Suppressor macrophage treated with lipopolysaccharide for 4 hours (primary cell): ENCODE measurements around the gene TAF11L12.
"Not testable (repeated sequence)": the region's sequence is repeated elsewhere in the genome, so short reads cannot be mapped to it uniquely, and the experiment has no call there.

ENCODE experiments used
- DNase-seq: peaks from one replicate; pipeline ENCODE4 v3.0.0-alpha.2; 2020

TAF11L12 gene

DNA sequence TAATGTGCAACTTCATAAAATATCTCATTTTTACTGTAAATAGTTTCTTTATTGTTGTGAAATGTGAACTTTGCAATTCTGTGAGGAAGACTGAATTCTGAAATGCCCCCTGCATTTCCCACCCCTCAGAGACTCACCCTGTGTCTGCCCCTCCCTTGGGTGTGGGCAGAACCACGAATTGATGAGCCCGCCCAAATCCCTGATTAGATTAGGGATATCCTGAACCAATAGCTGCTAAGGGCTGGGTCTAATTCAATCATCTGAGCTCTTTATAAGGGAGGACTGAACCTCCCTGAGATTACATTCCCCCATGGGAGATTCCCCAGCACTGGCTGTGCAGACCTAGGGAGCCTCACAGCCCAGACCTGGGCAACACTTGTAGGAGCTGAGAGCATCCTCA lies at the start of gene TAF11L12:
Gene TAF11L12 (plus strand): TSS at position 301 of the 400 bp plus-strand sequence.
- DNase-seq, result not testable (repeated sequence)

DNA sequence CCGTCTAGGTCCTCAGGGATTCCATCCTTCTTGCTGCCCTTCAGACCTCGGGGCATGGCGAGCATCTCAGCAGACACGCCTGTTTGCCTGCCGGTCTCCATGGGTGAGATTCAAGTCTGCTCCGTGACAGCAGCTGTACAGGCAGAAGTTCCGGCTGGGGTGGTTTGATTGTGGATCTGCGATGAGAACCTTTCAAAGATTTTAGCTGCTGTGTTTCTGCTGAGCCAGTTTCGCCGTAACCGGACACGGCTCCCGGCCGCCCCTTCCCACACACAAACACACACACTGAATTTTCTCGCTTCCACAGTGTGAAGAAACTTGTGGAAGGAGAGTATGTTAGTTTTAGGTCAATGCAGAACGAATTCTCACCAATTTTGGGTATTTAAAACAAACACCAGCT lies 24.5 kb upstream of the TAF11L12 start, which contains the start of gene TAF11L7:
Gene TAF11L7 (minus strand): TSS at position 101 of the 400 bp plus-strand sequence.
- not testable (repeated sequence) for DNase-seq

DNA sequence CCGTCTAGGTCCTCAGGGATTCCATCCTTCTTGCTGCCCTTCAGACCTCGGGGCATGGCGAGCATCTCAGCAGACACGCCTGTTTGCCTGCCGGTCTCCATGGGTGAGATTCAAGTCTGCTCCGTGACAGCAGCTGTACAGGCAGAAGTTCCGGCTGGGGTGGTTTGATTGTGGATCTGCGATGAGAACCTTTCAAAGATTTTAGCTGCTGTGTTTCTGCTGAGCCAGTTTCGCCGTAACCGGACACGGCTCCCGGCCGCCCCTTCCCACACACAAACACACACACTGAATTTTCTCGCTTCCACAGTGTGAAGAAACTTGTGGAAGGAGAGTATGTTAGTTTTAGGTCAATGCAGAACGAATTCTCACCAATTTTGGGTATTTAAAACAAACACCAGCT lies 19.3 kb upstream of the TAF11L12 start, which contains the start of gene TAF11L8:
Gene TAF11L8 (minus strand): TSS at position 101 of the 400 bp plus-strand sequence.
- DNase-seq, result not testable (repeated sequence)

DNA sequence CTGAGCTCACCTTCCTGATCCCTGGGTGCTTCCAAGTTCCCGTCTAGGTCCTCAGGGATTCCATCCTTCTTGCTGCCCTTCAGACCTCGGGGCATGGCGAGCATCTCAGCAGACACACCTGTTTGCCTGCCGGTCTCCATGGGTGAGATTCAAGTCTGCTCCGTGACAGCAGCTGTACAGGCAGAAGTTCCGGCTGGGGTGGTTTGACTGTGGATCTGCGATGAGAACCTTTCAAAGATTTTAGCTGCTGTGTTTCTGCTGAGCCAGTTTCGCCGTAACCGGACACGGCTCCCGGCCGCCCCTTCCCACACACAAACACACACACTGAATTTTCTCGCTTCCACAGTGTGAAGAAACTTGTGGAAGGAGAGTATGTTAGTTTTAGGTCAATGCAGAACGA lies 15.9 kb upstream of the TAF11L12 start, which contains the start of gene TAF11L9:
Gene TAF11L9 (minus strand): TSS at position 140 of the 400 bp plus-strand sequence.
- not testable (repeated sequence) for DNase-seq

DNA sequence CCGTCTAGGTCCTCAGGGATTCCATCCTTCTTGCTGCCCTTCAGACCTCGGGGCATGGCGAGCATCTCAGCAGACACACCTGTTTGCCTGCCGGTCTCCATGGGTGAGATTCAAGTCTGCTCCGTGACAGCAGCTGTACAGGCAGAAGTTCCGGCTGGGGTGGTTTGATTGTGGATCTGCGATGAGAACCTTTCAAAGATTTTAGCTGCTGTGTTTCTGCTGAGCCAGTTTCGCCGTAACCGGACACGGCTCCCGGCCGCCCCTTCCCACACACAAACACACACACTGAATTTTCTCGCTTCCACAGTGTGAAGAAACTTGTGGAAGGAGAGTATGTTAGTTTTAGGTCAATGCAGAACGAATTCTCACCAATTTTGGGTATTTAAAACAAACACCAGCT lies 12.5 kb upstream of the TAF11L12 start, which contains the start of gene TAF11L10:
Gene TAF11L10 (minus strand): TSS at position 101 of the 400 bp plus-strand sequence.
- DNase-seq, result not testable (repeated sequence)

DNA sequence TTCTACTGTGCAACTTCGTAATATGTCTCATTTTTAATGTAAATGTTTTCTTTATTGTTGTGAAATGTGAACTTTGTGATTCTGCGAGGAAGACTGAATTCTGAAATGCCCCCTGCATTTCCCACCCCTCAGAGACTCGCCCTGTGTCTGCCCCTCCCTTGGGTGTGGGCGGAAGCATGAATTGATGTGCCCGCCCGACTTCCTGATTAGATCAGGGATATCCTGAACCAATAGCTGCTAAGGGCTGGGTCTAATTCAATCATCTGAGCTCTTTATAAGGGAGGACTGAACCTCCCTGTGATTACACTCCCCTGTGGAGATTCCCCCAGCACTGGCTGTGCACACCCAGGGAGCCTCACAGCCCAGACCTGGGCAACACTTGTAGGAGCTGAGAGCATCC lies 6.3 kb upstream of the TAF11L12 start, which contains the start of gene TAF11L11:
Gene TAF11L11 (plus strand): TSS at position 304 of the 400 bp plus-strand sequence.
- DNase-seq, result not testable (repeated sequence)

DNA sequence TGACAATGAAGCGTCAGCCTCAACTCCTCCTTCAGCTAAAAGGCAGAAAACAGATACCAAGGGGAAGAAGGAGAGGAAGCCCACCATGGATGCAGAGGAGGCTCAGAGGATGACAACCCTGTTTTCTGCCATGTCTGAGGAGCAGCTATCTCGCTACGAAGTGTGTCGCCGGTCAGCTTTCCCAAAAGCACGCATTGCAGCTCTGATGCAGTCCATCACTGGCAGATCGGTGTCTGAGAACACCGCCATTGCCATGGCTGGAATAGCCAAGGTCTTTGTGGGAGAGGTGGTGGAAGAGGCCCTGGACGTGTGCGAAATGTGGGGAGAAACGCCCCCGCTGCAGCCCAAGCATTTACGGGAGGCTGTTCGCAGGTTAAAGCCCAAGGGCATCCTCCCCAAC lies 5.2 kb upstream of the TAF11L12 start:
- DNase-seq, result no peak

DNA sequence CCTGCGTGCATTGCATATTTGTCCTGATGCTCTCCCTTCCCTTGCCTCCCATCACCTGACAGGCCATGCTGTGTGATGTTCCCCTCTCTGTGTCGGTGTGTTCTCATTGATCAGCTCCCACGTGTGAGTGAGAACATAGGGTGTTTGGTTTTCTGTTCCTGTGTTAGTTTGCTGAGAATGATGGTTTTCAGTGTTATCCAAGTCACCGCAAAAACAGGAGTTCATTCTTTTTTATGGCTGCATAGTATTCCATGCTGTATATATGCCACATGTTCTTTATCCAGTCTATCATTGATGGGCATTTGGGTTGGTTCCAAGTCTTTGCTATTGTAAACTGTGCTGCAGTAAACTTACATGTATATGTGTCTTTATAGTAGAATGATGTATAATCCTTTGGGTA lies 2.7 kb upstream of the TAF11L12 start:
- not testable (repeated sequence) for DNase-seq

DNA sequence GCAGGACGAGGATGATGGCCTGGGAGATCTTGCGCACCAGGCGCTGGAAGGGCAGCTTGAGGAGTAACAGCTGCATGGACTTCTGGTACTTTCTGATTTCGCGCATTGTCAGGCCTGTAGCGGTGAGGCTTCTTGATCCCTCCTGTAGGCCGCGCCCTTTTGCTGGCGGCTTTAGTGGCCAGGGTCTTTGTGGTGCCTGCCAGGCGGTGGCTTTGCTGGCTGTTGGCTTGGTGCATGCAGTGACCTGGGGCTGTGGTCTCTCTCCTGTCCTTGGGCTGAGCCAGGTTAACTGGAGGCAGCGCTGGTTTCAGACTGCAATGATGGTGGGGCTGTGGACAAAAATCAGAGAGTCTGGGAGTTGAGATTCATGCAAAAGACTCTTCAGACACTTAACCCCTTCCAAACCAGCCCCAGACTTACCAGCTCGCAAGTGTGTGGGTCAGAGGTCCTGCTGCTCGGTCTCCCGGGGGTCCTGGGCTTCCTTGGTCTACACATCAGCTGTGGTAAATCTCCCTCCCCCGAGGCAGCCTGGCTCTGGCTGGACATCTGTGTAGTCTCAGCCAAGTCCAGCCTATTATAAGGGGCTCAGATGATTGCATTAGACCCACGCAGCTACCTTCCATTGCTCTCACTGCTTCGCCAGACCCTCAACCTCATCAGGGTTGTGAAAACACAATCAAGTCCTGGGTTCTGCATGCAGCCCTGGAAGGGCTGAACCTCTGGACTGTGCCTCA lies 4.8 kb downstream of the TAF11L12 start:
- DNase-seq, result no peak

DNA sequence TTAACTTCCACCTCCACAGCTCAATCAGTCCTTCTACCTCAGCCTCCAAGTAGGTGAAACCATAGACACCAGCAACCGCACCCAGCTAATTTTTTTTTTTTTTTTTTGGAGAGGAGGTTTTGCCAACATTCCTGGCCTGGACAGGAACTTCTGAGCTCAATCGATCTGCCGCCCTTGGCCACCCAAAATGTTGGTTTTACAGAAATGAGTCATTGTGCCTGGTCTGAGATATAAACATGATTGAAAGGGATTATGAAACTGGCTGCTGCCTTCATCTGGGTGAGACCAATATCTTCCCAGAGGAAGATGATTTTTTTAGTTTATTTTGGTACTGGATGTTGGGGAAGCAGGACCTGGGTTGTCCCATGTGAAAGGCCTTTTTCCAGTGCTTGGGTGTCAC lies 9.2 kb downstream of the TAF11L12 start:
- DNase-seq, result no peak

DNA sequence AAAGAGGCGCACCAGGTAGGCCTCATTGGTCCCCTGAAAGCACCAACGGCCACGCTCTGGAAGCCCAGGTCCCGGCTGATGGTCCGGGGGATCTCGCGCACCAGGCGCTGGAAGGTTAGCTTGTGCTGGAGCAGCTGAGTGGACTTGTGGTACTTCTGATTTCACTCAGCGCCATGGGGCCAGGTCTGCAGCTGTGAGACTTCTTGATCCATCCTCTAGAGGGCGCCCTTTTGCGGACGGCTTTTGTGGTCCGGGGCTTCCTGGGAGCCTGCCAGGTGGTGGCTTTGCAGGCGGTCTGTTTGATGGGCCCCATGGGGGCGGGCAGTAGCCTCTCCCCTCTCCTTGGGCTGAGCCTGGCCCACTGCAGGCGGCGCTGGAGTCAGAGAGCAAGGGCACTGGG lies 10.4 kb downstream of the TAF11L12 start:
- DNase-seq, result no peak

DNA sequence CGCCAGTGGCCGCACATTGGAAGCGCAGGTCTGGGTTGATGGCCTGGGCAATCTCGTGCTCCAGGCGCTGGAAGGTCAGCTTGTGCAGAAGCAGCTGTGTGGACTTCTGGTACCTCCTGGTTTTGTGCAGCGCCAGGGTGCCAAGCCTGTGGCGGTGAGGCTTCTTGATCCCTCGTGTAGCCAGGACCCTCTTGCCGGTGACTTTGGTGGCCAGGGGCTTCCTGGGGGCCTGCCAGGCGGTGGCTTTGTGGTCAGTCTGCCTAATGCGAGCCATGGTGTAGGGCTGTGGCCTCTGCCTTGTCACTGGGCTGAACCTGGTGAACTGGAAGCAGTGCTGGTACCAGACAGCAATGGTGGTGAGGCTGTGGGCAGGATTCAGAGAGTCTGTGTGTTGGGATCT lies 15.5 kb downstream of the TAF11L12 start:
- DNase-seq, result no peak

DNA sequence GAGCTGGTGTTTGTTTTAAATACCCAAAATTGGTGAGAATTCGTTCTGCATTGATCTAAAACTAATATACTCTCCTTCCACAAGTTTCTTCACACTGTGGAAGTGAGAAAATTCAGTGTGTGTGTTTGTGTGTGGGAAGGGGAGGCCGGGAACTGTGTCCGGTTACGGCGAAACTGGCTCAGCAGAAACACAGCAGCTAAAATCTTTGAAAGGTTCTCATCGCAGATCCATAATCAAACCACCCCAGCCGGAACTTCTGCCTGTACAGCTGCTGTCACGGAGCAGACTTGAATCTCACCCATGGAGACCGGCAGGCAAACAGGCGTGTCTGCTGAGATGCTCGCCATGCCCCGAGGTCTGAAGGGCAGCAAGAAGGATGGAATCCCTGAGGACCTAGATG lies 21.6 kb downstream of the TAF11L12 start, which contains the start of gene TAF11L13:
Gene TAF11L13 (plus strand): TSS at position 301 of the 400 bp plus-strand sequence.
- DNase-seq, result not testable (repeated sequence)

DNA sequence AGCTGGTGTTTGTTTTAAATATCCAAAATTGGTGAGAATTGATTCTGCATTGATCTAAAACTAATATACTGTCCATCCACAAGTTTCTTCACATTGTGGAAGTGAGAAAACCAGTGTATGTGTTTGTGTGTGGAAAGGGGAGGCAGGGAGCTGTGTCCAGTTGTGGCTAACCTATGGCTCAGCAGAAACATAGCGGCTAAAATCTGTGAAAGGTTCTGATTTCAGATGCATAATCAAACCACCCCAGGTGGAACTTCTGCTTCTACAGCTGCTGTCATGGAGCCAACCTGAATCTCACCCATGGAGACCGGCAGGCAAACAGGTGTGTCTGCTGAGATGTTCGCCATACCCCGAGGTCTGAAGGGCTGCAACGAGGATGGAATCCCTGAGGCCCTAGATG lies 24.0 kb downstream of the TAF11L12 start, which contains the start of gene TAF11L14:
Gene TAF11L14 (plus strand): TSS at position 301 of the 400 bp plus-strand sequence.
- DNase-seq, result no peak

DNA sequence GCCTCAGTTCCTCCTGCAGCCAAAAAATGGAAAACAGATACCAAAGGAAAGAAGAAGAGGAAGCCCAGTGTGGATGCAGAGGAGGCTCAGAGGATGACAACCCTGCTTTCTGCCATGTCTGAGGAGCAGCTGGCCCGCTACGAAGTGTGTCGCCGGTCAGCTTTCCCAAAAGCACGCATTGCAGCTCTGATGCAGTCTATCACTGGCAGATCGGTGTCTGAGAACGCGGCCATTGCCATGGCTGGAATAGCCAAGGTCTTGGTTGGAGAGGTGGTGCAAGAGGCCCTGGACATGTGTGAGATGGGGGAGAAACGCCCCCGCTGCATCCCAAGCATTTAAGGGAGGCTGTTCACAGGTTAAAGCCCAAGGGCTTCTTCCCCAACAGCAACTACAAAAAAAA lies 39.0 kb downstream of the TAF11L12 start:
- DNase-seq, result not testable (repeated sequence)

DNA sequence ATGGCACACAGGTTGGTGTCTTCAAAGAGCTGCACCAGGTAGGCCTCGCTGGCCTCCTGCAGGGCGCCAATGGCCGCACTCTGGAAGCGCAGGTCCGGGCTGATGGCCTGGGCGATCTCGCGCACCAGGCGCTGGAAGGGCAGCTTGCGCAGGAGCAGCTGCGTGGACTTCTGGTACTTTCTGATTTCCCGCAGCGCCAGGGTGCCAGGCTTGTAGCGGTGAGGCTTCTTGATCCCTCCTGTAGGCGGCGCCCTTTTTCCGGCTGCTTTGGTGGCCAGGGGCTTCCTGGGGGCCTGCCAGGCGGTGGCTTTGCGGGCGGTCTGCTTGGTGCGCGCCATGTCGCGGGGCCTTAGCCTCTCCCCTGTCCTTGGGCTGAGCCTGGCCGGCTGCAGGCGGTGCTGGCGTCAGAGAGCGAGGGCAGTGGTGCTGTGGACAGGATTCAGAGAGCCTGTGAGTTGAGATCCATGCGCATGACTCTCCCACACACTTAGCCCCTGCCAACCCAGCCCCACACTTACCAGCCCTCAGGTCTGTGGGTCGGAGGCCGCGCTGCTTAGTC lies 45.1 kb downstream of the TAF11L12 start:
- DNase-seq, result not testable (repeated sequence)

DNA sequence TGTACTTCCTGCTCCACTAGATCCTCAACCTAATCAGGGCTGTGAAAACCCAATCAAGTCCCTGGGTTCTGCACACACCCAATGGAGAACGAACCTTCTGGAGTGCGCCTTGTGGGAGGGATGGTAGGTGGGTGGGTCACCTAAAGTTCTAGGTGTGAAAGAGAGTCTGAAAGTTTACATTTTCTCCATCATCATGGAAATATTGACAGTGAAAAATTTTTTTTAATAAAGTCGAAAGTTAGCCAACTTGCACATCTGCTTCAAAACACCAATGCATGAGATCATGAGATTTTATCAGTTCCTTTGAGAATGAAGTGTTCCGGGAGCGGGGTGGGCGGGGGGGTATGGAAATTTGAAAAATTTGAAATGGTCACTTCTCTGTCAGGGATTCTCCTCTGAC lies 45.7 kb downstream of the TAF11L12 start:
- DNase-seq, result no peak
